HG03442 (cell line): ENCODE measurements around the gene FKBP15.

Experiments
- ATAC-seq: cut with Tn5 transposase; IDR thresholded peaks from one replicate; pipeline ENCODE4 v1.9.1; 2021; ENCODE audit warnings: mild to moderate bottlenecking, moderate library complexity; ENCODE audit not compliant: unreplicated experiment

FKBP15 gene

GRCh38 chr9:113185271-113185670 is 35.8 kb downstream of the FKBP15 start:
- ATAC-seq = no peak

- no peak for ATAC-seq
Measured at GRCh38 chr9:113184539-113184938, 36.5 kb downstream of the FKBP15 start.

DNA sequence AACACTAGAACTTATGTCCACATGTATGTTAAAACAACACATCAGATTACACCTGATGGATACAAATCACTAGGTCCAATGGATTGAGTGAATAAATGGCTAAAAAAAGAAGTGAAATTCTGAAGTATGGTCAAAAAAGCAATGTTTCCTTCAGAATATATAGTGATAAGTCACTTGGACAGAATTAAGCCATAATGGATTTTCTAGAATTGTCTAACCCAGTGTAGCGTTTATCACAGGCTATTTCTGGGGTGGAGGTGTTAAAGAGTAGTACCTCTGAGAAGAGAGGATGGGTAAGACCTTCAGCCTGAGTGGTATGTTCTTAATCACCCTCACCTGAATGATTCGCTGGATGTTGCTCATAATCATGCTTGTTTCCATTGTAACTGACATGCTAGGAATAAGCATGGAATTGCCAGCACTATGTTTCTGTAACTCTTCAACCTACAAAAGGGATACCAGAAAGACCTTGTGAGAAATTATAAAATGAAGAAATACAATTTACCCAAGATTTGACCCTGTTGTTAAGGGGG is 37.1 kb downstream of the FKBP15 start:
- ATAC-seq = no peak

DNA sequence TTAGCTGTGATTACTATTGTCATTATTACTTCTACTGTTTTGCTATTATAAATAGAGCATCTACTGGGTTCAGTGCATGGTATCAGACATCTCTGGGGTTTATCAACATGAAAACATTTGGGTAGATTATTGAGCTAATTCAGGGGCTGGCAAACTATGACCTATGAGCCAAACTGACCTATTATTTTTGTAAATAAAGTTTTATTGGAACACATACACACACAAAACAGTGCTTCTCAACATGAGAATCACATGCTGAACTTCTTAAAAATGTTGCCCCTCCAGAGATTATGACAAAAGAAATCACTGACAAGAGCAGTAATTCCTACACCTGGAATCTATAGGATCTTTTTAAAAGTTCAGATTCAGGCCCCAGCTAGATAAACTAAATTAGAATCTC is 39.9 kb downstream of the FKBP15 start:
- ATAC-seq = no peak

GRCh38 chr9:113179839-113180238 is 41.2 kb downstream of the FKBP15 start:
- ATAC-seq = no peak

DNA sequence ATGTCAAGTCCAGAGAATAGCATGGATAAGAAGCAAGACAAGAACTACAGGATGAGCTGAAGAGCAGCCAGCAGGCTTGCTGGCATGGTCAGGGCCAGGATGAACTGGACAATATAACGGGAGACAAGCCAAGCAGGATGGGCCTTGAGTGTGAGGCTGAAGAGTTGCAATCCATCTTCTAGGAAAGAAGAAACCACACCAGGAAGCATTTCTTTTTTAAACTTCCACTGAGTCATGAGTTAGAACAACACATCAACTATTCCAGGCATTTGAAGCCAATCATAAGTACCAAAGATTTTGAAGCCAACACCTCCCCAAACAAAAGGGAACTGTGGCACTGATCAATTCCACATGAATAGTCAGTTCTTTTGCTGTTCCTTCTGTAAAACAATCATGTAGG is 43.0 kb downstream of the FKBP15 start:
- no peak for ATAC-seq

- ATAC-seq = no peak
Measured at GRCh38 chr9:113177251-113177650, 43.8 kb downstream of the FKBP15 start.

DNA sequence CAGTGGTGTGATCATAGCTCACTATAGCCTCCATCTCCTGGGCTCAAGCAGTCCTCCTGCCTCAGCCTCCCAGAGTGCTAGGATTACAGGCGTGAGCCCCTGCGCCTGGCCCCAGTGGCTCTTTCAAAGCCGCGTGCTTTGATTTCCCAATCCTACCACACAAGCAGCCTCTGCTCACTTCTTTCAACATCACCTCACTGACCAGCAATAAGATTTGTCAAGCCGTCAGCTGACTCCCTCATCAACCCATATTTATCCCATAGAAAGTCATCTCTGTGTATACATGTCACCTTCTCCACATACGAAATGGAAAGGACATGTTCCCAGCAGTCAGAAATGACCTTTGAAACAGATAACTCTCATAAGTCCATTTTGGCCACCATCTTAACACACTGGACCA is 44.3 kb downstream of the FKBP15 start:
- ATAC-seq = no peak

- ATAC-seq = no peak
Measured at GRCh38 chr9:113173341-113173740, 47.7 kb downstream of the FKBP15 start.

DNA sequence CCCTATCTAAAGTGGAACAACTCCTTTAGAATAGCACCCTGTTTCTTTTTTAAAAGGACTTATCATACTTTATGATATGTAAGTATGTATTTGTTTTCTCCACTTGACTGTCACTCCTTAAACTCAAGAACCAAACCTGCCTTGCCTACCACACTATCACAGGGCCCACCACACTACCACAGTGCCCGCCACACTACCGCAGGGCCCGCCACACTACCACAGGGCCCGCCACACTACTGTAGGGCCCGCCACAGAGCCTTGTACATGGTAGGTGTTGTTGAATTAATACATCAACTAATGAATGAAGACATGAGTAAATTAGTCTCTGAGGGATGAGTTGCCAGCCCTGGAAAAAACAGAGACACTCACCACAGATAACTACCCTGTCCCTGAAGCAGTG is 52.3 kb downstream of the FKBP15 start:
- ATAC-seq = no peak

DNA sequence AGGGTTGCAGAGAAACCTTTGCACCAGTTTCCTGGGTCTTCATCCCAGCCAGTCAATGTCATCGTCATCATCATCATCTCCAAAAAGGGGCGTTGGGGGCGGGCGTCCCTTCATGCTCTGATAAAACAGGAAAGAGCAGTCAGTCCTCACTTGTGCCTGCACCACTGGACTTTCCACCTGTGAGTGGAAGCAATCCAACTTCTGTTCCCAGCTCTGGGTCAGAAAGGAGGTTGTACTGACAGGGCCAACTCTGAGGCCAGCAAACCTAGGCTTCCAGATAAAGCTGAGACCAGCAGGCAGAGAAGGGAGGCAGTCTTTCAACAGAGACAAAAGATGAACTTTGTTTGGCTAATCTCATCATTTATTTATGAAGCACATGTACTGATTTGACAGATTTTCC is 55.0 kb downstream of the FKBP15 start:
- no peak for ATAC-seq

- no peak for ATAC-seq
Measured at GRCh38 chr9:113164536-113165300, 56.4 kb downstream of the FKBP15 start.

DNA sequence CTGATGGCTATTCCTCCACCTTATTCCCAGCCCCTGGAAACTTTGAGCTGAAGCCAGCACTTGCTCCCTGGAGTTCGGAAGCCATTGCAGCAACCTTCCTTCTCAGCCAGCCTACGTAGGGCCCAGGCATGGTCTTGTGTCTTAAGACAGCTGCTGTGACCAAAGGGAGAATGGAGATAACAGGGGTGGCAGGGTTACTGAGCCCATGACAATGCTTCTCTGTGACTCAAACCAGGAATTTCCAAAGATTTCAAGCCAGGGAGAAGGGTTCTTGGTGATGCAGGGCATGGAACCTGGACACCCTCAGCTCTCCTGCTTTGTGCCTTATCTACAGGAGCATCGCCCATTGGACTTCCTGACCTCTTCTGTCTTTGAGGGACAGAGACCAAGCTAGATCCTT is 58.1 kb downstream of the FKBP15 start:
- no peak for ATAC-seq

GRCh38 chr9:113160571-113160970 is 60.5 kb downstream of the FKBP15 start:
- no peak for ATAC-seq

- ATAC-seq = no peak
Measured at GRCh38 chr9:113158446-113158845, 62.6 kb downstream of the FKBP15 start.

DNA sequence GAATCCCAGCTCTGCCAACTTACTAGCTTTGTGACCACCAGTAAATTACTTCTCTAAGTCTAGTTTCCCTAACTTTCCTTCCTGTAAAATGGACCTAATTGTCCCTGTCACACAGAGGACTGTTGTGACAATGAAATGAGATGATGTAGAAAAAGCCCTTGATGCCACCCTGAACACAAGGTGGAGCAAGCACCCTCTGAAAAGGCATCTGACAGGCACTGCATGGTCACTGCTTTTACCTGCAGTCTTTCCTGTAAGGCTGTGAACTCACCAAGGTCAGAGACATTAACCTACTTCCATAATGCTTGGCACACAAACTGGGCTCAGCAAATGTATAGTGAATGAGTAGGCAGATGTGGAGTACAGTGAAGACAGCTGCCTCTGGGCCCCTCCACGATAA is 64.2 kb downstream of the FKBP15 start:
- ATAC-seq = no peak

- no peak for ATAC-seq
Measured at GRCh38 chr9:113155911-113156588, 65.0 kb downstream of the FKBP15 start.

GRCh38 chr9:113154946-113155345 is 66.1 kb downstream of the FKBP15 start:
- ATAC-seq = no peak

DNA sequence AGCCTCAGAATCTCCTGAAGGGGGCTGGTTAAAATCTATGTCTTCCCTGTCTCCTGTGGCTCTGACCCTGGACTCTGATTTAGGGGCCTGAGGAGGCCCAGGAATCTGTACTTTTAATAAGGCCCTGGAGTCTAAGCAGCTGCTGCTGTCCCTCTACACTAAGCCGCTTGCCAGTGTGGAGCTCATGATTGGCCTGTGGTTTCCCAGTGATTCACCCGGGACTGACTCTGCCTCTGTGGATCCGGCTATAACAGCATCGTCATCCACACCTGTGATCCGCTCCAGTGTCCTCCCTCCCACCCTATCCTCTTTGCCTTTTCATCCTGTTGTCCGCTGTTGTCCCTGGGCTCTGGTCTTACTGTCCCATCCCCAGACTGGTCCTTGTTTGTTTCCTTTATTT is 66.6 kb downstream of the FKBP15 start:
- no peak for ATAC-seq

GRCh38 chr9:113153599-113153998 is 67.5 kb downstream of the FKBP15 start:
- ATAC-seq = no peak

- no peak for ATAC-seq
Measured at GRCh38 chr9:113152699-113153098, 68.4 kb downstream of the FKBP15 start.
